GM18508 (cell line): ENCODE results near the gene PARVA.

Experiments
- ATAC-seq: cut with Tn5 transposase; IDR thresholded peaks from one replicate; pipeline ENCODE4 v1.9.1; 2021; ENCODE audit warnings: moderate number of reproducible peaks; ENCODE audit not compliant: insufficient read depth, unreplicated experiment

The PARVA gene

DNA sequence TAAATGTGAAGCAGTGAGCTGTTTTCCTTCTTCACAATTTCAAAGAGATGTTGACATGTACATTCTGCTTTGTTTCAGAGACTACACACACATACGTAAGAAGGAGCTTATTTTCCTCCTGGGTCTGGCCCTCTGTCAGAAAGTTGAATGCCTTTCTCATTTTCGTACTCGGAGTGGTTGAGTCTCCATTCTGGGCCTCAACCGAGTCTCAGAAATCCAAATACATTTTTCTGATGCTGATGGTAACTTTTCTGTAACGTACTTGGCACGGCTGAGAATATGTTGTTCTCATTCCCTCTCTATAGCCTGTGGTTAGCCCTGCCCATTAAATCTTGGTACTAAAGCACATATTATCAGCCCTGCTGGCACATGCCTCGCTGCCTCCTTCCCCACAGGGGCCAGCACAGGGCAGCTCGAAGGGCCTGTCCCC is 25.3 kb downstream of the PARVA start:
- ATAC-seq = no peak

DNA sequence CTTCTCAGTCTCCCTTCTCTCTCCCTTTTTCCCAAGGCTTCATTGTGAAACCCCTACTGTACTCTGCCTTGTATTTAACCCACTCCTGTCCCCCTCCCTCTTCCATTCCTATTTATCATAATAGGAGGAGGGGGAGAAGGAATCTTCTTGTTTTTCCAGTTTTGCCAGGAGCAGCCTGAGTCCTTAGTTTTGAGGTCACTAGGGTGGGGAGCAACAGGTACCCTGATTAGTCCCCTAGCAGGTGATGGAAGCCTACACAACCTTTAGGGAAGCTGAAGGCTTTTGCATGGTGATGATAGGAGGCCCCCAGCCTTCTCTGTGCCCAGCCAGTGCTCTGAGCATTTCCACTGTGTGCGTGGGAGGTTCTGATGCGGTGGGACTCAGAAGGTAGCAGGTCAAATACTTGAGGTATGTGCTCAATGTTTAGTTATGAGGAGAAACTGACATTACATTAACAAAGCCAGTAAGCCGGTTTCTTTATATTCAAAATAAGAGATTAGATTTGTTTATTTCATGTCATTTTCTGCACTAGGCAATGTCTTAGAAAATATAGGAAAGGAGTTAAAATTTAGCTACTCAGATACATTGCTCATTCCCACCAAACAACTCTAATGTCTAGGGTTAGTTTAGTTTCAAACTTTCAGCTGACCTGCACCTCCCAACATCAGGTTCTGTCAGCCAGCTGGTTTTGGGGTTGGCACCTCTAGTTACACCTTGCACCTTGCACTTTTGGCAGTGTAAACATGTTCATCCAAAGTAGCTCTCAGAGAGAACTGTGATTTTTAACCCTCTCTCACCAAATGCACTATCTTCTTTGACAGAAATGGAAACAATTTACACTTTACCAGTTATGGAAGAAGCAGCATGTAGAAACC is 26.0 kb downstream of the PARVA start:
- no peak for ATAC-seq

DNA sequence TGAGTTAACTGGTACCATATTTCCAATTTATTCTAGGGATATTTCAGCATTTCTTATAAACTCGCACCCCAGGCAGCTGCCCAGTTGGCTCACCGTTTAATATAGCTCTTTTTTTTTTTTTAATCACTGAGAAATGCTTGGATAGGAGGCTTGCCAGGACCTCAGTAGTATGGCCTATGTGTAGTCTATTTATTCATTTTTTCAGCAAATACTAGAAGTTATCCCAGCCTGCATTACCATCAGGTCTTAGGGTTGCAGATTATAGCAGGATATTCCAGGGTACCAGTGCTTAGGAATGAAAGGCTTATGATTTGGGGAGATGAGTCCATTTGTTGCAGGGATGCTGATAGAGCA is 26.6 kb downstream of the PARVA start:
- no peak for ATAC-seq

DNA sequence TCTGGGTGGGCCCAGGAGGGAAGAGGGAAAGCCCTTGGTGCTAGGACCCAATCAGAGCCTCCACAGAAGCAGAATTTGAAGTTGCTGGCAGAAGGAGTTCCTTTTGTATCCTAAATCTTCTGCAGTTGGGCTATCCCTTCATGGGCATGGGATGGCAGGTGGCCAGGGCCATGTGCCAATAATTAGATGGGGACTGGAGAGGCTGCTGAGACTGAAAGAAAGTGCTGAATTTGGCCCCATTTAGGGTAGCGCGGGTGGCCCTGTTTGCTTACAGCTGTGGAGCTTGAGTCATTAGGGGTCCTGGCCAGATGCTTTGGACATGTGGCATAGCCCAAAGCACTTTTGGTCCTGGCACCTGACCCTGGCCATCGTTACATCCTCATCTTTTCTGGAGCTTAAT is 27.1 kb downstream of the PARVA start:
- ATAC-seq = no peak

DNA sequence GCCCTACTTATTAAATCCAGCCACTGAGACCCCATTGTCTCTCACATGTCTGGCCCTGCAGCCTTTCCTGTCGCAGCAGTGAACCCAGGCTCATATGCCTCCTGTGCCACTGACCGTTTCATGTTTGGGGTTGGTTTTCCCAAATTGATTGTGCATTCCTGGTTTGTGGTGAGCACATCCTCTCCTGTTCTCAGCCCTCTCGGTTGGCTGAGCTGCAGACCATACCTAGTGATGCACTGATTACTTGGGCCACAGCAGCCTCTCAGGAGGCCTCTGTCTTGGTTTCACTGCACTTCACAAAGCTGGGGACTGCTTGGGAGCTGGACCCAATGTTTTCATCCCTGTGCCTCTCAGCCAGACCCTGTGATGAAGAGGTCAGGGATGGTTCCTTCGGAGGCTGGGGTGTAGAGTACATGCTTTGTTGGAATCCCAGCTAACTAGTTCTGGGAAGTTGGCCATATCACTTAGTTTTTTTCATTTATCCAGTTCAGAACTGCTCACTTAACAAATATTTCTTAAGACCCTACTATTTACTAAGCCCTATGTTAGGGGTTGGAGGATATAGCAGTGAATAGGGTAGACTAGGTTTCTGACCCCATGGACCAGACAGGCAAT is 30.9 kb downstream of the PARVA start:
- ATAC-seq = no peak

DNA sequence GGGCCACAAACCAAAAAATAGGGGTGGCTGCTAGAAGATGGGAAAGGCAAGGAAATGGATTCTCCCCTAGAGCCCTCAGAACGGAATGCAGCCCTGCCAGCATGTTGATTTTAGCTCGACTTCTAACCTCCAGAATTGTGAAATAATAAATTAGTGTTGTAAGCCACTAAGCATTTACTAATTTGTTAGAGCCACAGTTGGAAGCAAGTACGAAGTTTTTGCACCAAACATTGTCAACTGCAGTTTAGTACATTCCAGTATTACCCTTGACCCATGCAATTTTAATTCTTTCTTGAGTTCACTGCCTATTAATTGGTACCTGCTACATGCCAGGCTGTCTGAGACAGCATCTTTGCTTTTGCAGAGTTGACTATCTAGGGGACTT is 32.2 kb downstream of the PARVA start:
- no peak for ATAC-seq

DNA sequence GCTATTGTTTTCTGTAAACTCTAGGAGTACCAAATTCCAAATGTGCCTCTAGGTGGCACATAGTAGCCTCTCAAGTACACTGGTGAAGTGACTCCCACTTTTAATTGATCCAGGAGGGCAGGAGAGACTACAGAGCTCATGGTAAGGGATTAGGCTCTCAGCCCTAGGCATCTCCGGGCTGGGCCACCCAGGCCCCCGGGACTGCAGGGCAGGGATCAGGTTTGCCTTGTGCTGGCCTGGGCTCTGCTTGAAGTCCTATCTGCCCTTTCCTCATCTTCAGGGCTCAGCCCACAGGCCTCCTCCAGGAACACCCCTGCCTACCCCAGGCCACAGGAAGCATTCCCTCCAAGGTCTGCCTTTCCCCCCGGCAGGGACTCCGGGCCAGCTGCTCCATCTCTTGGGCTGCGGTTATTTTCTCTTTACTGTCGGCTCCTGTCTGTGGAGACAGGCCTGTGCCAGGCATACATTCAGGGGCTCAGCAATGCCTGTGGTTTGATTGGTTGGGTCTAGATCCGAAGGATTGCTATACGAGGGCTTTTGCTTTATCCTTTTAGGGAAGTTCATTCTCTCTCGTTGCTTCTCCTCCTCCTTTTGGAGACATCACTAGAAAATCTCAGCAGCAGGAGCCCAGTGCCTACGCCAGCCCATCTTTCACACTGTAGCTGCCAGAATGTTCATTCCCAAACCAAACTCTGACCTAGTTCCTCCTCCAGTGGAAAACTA is 32.8 kb downstream of the PARVA start:
- ATAC-seq = no peak

DNA sequence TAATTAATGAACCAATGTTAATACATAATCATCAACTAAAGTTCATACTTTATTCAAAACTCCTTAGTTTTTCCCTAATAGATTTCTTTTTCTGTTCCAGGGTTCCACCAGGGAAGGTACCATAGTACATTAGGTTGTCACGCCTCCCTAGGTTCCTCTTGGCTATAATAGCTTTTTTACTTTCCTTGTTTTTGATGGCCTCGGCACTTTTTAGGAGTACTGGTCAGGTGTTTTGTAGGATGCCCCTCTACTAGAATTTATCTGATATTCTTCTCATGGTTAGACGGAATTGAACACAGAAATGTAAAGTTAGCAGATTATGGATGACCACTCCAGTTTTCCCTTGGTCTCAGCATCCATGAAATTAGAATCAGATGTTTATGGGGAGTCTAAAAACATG is 34.0 kb downstream of the PARVA start:
- ATAC-seq = no peak

DNA sequence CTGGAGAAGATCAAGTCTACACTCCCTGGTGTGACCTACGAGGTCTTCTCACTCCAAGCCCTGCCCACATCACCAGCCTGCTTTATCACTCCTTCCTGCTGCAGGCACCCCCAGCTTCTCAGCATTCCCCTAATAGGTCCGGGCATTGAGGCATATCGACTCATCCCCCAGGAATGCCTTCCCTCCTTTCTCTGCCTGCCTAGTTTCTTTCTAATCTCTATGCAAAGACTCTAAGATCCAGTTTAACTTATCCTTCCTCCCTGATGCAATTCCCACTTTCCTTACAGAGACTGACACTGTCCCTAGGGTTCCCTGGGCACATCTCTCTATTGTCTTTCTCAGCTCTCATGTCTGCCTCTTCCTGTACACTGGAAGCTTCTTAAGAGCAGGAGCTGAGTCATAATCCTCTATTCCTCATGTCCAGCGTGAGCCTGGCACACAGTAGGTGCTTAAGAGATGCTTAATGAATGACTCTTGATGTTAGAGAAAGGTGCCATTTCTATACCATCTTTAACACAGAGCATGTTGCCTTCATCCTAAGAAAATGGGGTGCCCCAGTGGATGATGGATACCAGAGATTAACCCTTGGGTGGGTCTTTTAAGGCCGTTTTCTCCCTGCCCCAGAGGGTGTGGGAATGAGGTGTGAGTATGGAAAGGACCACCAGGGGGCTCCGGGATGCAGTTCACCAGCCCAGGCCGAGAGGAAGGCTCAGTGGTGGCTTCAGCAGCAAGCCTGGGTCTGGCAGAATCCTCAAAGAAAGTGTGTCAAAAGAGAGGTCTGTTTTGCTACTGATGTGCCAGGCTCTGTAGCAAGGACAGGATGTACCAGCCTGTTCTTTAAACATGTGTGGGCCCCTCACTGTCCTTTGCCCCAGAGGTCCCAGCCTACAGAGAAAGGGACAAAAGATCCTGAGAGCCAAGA is 34.7 kb downstream of the PARVA start:
- no peak for ATAC-seq

DNA sequence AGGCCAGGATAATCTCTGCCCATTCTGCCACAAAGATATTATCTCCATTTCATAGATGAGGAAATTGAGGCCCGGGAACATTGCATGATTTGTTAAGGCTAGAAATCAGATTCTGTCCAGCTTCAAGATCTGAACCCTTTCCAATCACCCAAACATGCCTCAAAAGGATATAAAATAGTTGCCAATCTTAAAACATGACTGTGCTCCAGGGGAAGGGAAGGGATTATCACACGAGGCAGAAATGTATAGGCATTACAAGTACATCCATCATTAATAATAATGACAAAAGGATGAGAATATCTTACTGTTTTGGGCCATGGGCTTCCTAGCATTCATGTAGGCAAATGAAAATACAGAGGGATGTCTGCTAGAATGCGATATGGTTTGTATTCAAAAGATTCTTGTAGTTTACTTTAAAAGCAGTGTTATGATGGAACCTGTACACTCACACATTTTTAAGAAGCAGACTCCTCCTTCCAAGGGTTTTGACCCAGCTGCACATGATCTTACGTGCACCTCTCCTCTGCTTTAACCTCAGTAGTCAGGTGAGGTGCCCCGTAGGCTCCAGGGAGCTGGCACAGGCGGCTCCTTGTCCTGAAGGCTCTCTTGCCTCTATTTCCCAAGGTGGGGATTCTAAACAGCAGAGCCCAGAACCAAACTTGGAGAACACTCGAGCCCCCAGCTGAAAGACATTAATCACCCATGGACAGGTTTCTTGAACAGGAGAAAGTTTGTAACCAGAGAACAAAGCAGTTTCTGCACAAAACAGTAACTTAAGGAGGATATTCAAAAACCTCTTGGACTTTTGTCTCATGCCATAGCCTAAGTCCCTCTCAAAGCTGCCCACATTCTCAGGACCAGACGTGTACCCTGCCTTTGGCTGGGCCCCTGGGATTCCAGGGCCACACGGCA is 36.0 kb downstream of the PARVA start:
- ATAC-seq = no peak

DNA sequence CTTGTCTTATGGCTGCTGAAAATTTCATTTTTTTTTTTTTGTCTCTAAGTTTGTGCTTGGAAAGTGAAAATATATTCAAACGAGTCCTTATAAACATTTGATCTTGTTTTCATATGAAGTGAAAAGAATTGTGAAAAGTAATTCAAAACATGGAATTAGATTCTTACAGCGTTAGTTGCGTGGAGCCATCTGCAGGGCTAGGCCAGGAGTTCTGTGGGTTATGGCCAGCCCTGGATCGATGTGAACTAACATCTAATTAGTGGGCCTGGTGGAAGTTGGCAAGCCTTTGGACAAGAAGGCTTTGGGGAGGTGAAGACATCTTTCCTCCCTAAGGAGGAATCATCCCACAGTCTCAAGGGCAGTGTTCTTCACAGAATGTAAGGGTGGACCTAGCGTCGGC is 37.2 kb downstream of the PARVA start:
- ATAC-seq = no peak

DNA sequence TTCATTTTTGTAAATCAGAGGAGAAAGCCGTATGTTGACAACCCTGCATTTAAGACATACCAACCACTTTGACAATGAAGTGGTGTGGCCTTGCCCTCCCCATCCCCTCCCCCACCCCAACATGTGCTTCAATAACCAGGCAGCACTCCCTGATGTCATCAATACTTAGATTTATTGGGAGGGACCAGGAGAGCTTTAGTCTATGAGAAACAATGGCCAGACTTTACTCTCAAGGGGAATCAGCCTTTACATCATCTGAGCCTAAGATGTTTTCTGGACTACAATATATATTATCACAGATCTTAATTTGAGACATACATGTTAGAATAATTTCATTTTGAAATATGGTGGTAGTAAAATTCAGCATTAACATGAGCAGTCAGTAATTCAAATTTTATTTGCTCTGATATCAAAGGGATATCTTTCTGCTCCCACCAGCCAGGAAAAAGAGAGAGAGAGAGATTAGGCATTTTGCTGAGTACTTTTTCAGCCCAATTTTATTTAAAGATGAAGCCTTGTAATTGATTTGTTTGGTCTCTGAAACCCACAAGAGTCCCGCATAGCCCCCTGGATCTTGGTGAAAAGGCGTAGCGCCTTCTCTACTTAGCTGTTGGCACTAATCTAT is 38.1 kb downstream of the PARVA start:
- ATAC-seq = no peak

DNA sequence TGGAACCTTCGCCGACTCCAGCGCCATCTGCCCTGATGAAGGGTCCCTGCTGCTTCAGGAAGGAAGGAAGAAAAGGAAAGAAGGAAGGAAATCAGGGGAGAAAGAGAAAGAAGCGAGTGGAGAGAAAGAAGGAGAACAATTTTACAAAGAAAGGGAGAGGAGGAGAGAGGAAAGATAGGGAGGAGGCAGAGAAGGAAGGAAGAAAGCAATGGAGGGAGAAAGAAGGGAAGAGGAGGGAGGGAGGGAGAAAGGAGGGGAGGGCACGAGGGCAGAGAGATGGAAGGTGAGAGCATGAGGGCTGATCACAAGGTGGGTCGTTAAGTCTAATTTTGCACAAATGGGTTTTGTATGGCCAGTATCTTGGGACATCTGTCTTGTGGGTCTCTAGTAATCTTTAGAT is 39.2 kb downstream of the PARVA start:
- no peak for ATAC-seq

DNA sequence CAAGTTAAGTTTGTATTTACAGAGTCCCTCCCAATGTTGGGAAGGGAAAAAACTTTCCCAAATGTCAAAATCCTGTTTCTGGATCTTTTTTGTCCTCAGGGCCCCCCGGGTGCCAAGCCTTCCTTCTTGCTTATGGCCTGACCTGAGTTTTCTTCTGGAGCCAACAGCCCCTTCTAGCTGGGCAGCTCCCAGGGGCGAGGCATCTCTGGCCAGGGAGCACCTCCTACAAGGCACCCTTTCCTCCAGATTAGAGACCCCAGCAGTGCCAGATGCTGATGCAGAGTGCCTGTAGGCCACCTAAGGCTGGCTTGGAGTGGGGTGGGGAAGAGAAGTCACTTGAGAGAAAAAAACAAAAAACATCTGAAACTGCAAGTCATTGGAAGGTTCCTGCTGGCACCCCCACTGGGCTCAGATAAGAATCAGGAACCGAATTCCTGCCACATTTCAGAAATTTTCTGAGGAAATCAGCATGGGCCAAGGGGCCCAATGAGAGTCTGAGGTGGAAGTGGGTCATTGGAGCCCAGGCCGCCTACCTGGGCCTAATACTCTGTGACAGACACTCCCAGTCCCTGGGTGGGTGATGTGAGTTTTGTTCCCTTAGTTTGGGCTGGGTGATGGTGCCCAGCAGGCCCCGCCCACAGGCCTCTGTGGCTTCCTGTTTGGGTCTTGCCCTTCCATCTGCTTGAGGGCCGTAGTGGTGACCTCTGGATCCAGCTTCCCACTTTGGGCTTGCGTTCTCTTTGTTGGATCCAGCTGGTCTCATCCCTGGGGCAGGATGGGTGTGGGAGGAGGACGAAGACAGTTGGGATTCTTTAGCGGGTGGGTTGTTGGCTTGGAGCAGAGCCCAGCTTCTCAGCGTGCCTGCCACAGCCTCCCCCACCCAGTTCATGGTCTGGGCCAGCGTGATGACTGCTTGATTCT is 40.6 kb downstream of the PARVA start:
- ATAC-seq = no peak

DNA sequence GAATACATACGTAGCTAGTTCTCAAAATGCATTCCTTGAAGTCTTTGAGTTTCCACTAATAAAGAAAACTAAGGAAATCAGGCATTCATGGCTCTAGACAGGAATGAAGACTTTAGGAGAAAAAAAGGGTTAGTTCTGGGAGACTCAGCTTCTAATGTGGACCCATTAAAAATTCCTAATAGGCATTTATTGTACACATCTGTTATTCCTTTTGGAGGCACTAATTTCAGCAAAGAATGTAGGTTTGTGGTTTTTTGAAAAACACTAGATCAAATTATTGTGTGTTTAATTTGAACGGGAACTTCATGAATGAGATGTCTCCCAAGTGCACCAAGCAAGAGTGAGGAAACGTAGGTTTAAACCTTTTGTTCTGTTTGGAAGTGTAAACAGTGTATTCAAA is 42.7 kb downstream of the PARVA start:
- ATAC-seq = no peak

DNA sequence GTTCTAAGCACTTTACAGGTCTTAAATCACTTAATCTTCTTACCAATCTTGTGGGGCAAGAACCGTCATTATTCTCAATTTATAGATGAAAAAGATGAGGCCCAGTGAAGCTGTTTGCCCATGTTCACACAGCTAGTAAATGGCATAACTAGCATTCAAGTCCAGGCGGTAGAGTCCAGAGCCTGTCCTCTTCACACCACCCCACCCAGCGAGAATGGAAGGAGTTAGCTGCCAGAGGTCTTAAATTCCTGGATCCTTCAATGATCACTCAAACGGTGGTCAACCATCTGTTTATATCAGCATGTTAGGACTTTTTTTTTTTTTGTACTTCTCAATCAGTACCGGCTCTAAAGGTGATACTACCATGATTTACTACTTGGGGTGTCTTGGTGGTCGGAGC is 43.3 kb downstream of the PARVA start:
- no peak for ATAC-seq

DNA sequence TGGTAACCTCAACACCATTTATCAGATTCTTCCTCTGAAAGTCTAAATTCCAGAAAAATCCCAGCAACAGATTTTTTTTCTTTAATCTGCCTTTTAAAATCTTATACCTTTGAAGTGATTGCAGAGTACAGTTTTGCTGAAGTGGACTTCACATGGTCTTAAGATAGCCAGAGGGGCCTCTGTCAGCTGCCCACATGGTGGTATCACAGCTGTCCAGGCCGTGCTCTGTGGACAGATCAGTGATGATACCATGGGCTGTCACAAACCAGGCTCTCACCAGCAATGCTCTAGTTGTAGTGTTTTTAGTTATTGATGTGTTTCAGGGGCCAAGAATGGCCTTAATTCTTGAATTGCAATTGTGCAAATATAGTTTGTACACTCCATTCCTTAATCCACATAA is 44.0 kb downstream of the PARVA start:
- no peak for ATAC-seq

DNA sequence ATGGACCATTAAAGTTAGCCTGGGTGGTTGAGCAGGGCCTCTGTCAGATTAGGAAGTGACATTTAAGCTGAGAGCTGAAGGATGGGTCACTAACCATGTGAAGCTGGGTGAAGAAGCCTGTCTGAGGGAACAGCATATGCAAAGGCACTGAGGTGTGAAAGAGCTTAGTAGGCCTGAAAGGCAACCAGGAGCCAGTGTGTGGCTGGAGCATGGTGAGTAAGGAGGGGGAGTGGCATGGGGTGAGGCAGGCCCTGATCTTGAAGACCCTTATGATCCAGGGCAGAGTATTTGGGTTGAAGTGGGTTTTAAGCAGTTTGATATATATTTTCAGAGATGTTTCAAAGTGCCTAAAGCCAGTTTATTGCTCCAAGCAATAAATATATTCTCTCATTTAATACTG is 48.8 kb downstream of the PARVA start:
- ATAC-seq = no peak
